Memory B cell (primary cell): ENCODE data around the gene PHC1.
"Not testable (repeated sequence)": the region's sequence is repeated elsewhere in the genome, so short reads cannot be mapped to it uniquely, and the experiment has no call there.

Source experiments
- ATAC-seq: fragments of 150-1000 bp; cut with Tn5 transposase; 2 replicates; pipeline ENCODE4 v1.10.0; 2021; ENCODE audit warnings: low read depth, mild to moderate bottlenecking, moderate library complexity
- DNase-seq, 2 donors: peaks; one replicate each; pipeline ENCODE4 v3.0.0; 2022; ENCODE audit warnings: low spot score in 2 of 2
- H3K27ac Mint-ChIP-seq: one replicate; pipeline ENCODE4 v1.8.0; 2022; ENCODE audit warnings: mild to moderate bottlenecking, moderate library complexity, mixed read lengths
- H3K27me3 Mint-ChIP-seq: one replicate; pipeline ENCODE4 v1.8.0; 2022; ENCODE audit warnings: mixed read lengths
- H3K36me3 Mint-ChIP-seq: one replicate; pipeline ENCODE4 v1.8.0; 2022; ENCODE audit warnings: mild to moderate bottlenecking, mixed read lengths
- H3K4me1 Mint-ChIP-seq: one replicate; pipeline ENCODE4 v1.8.0; 2022; ENCODE audit warnings: mixed read lengths
- H3K4me3 Mint-ChIP-seq: one replicate; pipeline ENCODE4 v1.8.0; 2022; ENCODE audit warnings: mild to moderate bottlenecking, moderate library complexity, mixed read lengths
- H3K9me3 Mint-ChIP-seq: one replicate; pipeline ENCODE4 v1.8.0; 2022; ENCODE audit warnings: mixed read lengths

PHC1 gene

DNA sequence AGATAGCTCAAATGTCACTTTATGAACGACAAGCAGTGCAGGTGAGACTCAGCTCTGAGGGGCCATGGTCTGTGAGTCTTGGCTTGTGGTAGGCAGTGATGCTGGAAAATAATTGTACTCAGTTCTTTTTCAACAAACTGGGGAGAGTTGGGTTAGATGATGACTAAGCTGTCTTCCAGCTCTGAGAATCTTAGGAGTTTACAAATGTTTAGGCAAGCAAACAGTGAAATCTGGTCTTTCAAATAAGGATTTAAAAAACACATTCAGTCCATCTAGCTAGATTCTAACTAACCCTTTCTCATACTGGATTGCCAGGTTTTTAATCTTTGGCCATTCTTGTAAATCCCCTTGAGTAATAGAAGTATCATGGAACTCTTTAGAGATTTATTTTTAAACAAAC, 3.4 kb downstream of the PHC1 start:
- Mint-ChIP-seq H3K4me3 (no peak overlapping the region), H3K27ac (no peak overlapping the region), H3K4me1 (peaks cover 5% of the 10 kb centered on the region), H3K36me3 (peaks cover 20% of the 10 kb centered on the region), H3K9me3 (no peaks in the 10 kb centered on the region), H3K27me3 (no peaks in the 10 kb centered on the region)
- no peak for DNase-seq
- ATAC-seq: no peak

DNA sequence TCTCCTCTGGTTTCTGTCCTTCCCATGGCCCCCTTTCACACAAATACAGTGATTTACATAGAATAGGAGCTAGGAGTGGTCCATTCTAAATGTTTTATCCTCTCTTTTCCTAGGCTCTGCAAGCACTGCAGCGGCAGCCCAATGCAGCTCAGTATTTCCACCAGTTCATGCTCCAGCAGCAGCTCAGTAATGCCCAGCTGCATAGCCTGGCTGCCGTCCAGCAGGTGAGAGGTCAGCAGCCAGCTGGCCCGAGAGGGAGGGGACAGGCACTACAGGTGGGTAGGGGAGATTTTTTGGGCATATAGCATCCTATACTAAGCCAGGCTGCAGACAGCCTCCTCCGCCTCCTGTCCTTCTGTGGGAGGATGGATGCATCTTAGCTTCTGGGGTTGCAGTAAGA, 5.3 kb downstream of the PHC1 start:
- H3K9me3 Mint-ChIP-seq, H3K27ac Mint-ChIP-seq, H3K4me1 Mint-ChIP-seq, H3K4me3 Mint-ChIP-seq, H3K27me3 Mint-ChIP-seq, DNase-seq, ATAC-seq: not testable (repeated sequence)
- H3K36me3 Mint-ChIP-seq: peaks cover 27% of the 10 kb centered on the region

DNA sequence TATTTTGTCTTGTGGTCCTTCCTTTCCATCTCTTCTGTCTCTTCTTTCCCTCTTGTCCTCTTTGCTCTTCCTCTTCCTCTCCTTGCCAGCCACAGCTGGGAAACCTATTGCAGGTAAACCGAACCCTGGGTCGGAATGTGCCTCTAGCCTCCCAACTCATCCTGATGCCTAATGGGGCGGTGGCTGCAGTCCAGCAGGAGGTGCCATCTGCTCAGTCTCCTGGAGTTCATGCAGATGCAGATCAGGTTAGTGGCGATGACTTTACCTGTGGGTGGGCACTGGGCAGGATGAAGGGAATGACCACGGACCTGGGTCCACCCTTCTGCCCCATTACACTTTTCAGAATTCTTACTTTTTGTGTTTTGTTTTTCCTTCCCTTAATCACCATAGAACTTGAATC, 8.2 kb downstream of the PHC1 start:
- no peak overlapping the region for H3K4me3 Mint-ChIP-seq
- peaks cover 27% of the 10 kb centered on the region for H3K36me3 Mint-ChIP-seq
- no peaks in the 10 kb centered on the region for H3K27me3 Mint-ChIP-seq
- no peaks in the 10 kb centered on the region for H3K9me3 Mint-ChIP-seq
- ATAC-seq: no peak
- no peak for DNase-seq
- no peak overlapping the region for H3K27ac Mint-ChIP-seq
- H3K4me1 Mint-ChIP-seq: no peaks in the 10 kb centered on the region

DNA sequence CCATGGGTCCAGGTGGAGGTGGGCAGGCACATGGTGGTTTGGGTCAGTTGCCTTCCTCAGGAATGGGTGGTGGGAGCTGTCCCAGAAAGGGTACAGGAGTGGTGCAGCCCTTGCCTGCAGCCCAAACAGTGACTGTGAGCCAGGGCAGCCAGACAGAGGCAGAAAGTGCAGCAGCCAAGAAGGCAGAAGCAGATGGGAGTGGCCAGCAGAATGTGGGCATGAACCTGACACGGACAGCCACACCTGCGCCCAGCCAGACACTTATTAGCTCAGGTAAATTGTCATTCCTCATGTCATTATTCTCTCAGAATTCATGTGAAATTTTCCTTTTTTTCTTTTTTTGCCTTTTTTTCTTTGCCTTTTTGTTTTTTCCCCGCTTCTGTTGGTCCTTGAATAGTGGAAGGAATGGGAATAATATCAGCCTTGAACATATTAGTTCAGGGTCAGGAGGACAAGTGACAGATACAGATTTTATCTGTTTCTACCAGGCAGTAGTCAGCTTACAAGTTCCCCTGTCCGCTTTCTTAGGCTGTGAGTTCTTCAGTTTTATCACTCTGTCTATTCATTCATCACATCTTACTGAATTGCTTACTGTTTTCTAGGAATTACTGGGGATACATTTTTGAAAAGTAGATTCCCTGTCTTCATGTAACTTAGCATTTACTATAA, 16.5 kb downstream of the PHC1 start:
- not testable (repeated sequence) for H3K4me1 Mint-ChIP-seq, DNase-seq, H3K4me3 Mint-ChIP-seq, H3K27ac Mint-ChIP-seq, H3K27me3 Mint-ChIP-seq, H3K9me3 Mint-ChIP-seq, ATAC-seq
- peaks cover 16% of the 10 kb centered on the region for H3K36me3 Mint-ChIP-seq

DNA sequence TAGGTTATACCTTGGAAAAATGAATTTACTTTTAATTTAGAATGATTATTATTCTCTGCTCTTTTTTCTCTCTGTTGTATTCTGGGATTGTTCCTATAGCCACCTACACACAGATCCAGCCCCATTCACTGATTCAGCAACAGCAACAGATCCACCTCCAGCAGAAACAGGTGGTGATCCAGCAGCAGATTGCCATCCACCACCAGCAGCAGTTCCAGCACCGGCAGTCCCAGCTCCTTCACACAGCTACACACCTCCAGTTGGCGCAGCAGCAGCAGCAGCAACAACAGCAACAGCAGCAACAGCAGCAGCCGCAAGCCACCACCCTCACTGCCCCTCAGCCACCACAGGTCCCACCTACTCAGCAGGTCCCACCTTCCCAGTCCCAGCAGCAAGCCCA, 18.2 kb downstream of the PHC1 start:
- not testable (repeated sequence) for H3K27ac Mint-ChIP-seq, H3K4me1 Mint-ChIP-seq, H3K27me3 Mint-ChIP-seq, H3K9me3 Mint-ChIP-seq, ATAC-seq, DNase-seq, H3K4me3 Mint-ChIP-seq
- H3K36me3 Mint-ChIP-seq: peaks cover 22% of the 10 kb centered on the region

DNA sequence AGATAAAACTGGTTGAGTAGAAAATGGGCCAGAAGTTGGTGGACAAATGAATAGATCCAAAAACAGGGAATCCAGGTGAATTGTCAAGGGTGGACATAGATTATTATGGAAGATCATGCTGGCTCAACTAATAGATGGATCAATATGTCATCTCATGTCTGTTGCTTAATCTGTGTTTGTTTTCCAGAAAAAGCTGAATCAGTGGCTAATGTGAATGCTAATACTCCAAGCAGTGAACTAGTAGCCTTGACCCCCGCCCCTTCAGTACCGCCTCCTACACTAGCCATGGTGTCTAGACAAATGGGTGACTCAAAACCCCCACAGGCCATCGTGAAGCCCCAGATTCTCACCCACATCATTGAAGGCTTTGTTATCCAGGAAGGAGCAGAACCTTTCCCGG, 19.8 kb downstream of the PHC1 start:
- not testable (repeated sequence) for ATAC-seq

DNA sequence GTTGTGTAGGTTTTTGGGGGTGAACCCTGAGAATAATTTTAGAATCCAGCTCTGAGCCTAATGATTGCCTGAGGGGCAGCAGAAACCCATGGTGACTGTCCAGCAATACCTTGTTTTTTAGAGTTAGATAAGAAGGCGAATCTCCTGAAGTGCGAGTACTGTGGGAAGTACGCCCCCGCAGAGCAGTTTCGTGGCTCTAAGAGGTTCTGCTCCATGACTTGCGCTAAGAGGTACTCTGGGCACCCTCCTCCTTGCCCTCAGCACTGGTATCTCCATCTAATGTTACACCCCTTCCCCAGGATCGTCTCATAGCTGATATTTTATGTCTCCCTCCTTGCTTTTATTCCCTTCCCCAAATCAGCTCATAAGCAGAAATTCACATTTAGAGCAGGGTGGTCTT, 22.4 kb downstream of the PHC1 start:
- Mint-ChIP-seq H3K9me3 (no peaks in the 10 kb centered on the region), H3K27me3 (no peaks in the 10 kb centered on the region), H3K27ac (peak overlapping the region; percentile 31), H3K4me3 (no peak overlapping the region), H3K4me1 (no peaks in the 10 kb centered on the region), H3K36me3 (peaks cover 25% of the 10 kb centered on the region)
- ATAC-seq: no peak
- no peak for DNase-seq

More for the DNA sequence above, 19.8 kb downstream of the PHC1 start:
- H3K27ac Mint-ChIP-seq, H3K27me3 Mint-ChIP-seq, H3K4me1 Mint-ChIP-seq, H3K9me3 Mint-ChIP-seq, DNase-seq, H3K4me3 Mint-ChIP-seq: not testable (repeated sequence)
- peaks cover 26% of the 10 kb centered on the region for H3K36me3 Mint-ChIP-seq

DNA sequence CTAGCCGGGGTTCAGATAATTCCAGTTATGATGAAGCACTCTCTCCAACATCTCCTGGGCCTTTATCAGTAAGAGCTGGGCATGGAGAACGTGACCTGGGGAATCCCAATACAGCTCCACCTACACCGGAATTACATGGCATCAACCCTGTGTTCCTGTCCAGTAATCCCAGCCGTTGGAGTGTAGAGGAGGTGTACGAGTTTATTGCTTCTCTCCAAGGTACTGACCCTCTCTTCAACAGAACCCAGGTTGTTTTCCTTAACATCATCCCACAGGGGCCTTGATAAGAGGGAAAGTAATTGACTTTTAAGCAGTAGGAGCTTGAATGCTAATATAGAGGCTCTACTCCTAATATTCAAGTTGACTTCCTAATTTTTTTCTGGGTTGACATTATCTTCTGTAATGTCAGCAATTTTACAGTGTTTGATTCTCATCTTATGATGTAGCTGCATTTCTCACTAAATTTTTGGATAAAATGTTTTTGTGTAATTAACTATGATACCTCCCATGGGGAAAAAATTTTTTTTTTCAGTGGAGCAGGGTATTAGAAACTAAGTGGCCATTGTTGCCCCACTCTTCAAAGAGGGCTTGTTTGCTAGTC, 23.6 kb downstream of the PHC1 start:
- not testable (repeated sequence) for H3K27ac Mint-ChIP-seq, H3K9me3 Mint-ChIP-seq, ATAC-seq, H3K27me3 Mint-ChIP-seq, H3K4me1 Mint-ChIP-seq, DNase-seq, H3K4me3 Mint-ChIP-seq
- peaks cover 26% of the 10 kb centered on the region for H3K36me3 Mint-ChIP-seq

DNA sequence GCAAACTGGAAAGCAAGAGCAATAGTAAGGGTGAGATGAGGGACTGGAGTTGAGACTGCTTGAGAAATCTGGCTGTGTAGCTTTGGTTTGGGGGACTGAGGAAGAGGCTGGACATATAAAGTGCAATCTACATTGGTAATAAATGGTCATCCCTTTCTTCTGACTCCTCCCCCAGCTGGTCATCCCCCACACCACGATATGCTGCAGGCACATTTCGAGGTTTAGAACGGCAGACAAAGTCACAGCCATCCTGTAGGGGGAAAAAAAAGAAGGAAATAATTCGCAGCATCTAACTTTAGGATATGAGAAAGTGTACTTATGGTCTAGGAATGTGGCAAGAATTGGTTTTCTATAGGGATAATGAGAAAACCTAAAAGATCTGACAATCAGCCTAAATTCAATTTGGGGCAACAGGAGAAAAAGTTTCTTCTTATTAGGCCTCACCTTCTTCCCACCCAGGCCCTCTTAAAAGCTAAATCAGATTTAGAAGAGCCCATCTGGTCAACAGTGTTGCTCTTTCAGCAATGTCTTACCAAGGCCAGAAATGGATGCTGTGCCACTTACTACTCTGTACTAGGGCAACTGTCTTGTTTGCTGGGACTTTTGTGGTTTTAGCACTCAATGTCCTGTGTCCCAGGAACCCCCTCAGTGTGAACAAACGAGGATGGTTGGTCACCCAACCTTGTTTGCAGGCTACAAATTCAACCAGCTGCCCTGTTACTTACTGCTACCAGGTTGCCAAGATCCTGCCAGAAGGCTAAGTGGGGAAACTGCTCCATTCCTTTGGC, 27.6 kb downstream of the PHC1 start:
- no peaks in the 10 kb centered on the region for H3K27me3 Mint-ChIP-seq
- H3K4me3 Mint-ChIP-seq: no peak overlapping the region
- H3K4me1 Mint-ChIP-seq: peaks cover 7% of the 10 kb centered on the region
- ATAC-seq (no peak), DNase-seq (no peak)
- no peaks in the 10 kb centered on the region for H3K9me3 Mint-ChIP-seq
- peaks cover 25% of the 10 kb centered on the region for H3K36me3 Mint-ChIP-seq
- no peak overlapping the region for H3K27ac Mint-ChIP-seq

DNA sequence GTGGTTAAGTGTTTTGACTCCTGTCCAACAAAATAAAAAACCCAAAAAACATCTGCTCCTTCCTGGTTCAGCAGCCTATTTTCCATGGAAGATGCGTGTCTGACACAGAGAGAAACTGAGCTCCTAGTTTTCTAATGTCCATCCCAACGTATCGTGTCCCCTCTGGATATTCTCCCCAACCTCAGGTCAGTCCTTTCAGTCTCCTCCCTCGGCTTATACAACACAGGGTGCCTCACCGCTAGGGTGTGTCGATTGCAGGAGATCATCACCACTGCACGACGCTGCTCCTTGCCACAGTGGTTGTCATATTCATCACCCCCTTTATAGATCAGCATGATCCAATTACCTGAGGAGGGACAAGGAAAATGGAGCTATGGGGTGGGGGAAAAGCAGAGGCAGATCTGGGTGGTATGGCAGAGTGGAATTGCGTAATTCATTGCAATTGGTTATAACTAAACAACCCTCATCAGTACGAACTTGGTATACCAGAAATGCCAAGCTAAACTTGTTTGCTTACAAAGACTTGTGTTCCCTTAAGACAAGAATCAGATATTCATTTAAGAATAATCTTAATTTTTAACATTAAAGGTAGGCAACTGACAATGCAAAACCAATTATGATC, 29.4 kb downstream of the PHC1 start:
- no peak for DNase-seq
- no peak for ATAC-seq
- H3K4me1 Mint-ChIP-seq: peaks cover 17% of the 10 kb centered on the region
- H3K36me3 Mint-ChIP-seq: peaks cover 18% of the 10 kb centered on the region
- H3K27me3 Mint-ChIP-seq: no peaks in the 10 kb centered on the region
- H3K9me3 Mint-ChIP-seq: no peaks in the 10 kb centered on the region
- no peak overlapping the region for H3K27ac Mint-ChIP-seq
- H3K4me3 Mint-ChIP-seq: no peak overlapping the region

DNA sequence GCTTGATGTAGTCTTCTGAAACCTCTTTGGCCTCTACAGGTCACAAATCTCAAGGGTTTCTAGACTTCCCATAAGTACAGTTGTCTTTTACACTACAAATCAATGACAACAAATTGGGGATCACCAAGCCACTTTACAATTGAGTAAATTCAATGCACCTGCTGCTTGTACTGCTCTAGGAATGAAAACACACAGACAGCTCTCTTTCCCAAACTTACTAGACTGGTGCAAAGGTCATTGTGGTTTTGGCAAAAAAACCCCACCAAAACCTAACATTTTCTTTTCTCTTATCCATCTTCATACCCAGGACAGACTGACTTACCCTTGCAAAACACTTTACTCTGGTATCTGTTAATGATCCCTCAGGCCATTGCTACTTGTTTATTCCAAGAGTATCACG, 32.4 kb downstream of the PHC1 start:
- Mint-ChIP-seq H3K27me3 (no peaks in the 10 kb centered on the region), H3K36me3 (peaks cover 12% of the 10 kb centered on the region), H3K4me3 (no peak overlapping the region), H3K27ac (peak overlapping the region; percentile 41), H3K9me3 (no peaks in the 10 kb centered on the region), H3K4me1 (peaks cover 24% of the 10 kb centered on the region)
- ATAC-seq (no peak), DNase-seq (no peak)

DNA sequence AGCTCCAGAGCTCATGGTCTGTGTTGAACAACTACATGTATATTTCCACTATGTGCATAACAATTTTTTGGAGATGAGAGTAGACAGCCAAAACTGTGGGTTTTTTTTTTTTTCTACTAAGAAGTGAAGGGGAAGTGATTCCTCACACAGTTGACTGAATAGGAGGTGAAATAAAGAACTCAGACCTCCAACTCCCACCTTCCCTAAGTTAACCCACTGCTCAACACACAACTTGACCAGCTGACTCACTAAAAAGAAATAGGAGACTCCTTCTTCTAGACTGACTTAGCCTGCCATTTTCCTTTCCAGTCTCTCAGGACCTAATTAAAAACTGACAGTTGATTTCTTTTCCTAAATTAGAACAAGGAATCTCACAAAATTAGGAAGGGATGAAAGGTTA, 33.4 kb downstream of the PHC1 start:
- H3K4me1 Mint-ChIP-seq: peaks cover 24% of the 10 kb centered on the region
- H3K27me3 Mint-ChIP-seq: no peaks in the 10 kb centered on the region
- peak overlapping the region; percentile 41 for H3K27ac Mint-ChIP-seq
- no peaks in the 10 kb centered on the region for H3K9me3 Mint-ChIP-seq
- H3K4me3 Mint-ChIP-seq: peak overlapping the region; percentile 14
- DNase-seq (no peak), ATAC-seq (no peak)
- H3K36me3 Mint-ChIP-seq: peaks cover 12% of the 10 kb centered on the region

DNA sequence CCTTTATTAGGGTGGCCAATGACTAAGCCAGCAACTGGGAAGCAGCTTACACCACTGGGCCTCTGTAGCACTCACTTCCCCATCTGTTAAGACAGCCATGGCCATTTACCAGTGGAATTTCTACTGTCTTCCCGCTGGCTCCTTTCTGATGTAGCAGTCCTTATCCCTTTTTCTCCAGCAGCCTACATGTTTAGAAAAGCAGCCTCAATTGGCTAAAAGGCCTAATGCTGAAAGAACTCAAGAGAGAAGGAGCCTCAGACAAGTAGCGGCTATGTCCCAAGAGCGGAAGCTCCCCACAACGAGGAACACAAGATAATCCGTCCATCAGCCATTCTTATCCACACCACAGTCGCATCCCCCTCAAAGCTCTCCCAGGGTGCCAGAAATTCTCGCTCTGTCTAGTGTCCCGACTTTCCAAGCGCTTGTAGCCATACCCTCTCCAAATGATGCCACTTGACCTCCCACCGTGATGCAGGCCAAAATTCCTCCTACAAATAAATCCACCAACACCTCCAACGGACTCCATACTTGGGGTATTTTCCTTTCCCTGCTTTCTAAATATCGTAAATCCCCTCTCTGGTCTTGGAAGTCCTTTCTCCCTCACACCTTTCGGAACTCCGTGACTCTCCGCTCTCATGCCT, 34.5 kb downstream of the PHC1 start:
- Mint-ChIP-seq H3K27ac (peak overlapping the region; percentile 97), H3K36me3 (peaks cover 10% of the 10 kb centered on the region), H3K4me3 (peak overlapping the region; percentile 94), H3K9me3 (peaks cover 4% of the 10 kb centered on the region), H3K27me3 (no peaks in the 10 kb centered on the region), H3K4me1 (peaks cover 24% of the 10 kb centered on the region)
- DNase-seq (peak in 1 of 2 donors; percentile 12), ATAC-seq (no peak)
